WTC11 (cell line): ENCODE results near the gene STUM. TPM values are rescaled to one million over a fixed set of nuclear protein-coding genes. Genes with fewer than 3 reads are reported as not detected.

ENCODE experiments used
- ATAC-seq: fragments of 200-7000 bp; cut with Tn5 transposase; 2 replicates; pipeline ENCODE4 v1.10.0; 2021; ENCODE audit warnings: mild to moderate bottlenecking, moderate library complexity
- CTCF ChIA-PET: fragments of 300-600 bp; sonication (Branson Sonifier 250); formaldehyde crosslinking; loops from one replicate; lab custom pipeline; 2021; ENCODE audit warnings: antibody characterized with exemption; lab: Charles Lee
- POLR2A ChIA-PET: fragments of 350-600 bp; sonication (Branson Sonifier 250); formaldehyde crosslinking; loops from one replicate; lab custom pipeline; 2021; ENCODE audit warnings: antibody characterized with exemption; lab: Charles Lee
- DNase-seq: peaks from one replicate; pipeline ENCODE4 v3.0.0; 2021; ENCODE audit warnings: low spot score
- H3K27ac Mint-ChIP-seq: 2 replicates; pipeline ENCODE4 v1.8.0; 2021; ENCODE audit warnings: mixed read lengths
- H3K27me3 Mint-ChIP-seq: 2 replicates; pipeline ENCODE4 v1.8.0; 2021; ENCODE audit warnings: low read depth, mild to moderate bottlenecking, moderate library complexity, mixed read lengths
- H3K36me3 Mint-ChIP-seq: 2 replicates; pipeline ENCODE4 v1.8.0; 2021; ENCODE audit warnings: mixed read lengths
- H3K4me1 Mint-ChIP-seq: 2 replicates; pipeline ENCODE4 v1.8.0; 2022; ENCODE audit warnings: mixed read lengths
- H3K4me3 Mint-ChIP-seq: 2 replicates; pipeline ENCODE4 v1.8.0; 2021; ENCODE audit warnings: mild to moderate bottlenecking, moderate library complexity, mixed read lengths
- H3K9me3 Mint-ChIP-seq: 2 replicates; pipeline ENCODE4 v1.8.0; 2021; ENCODE audit warnings: mixed read lengths
- AR ChIP-seq: fragments of 250-450 bp; sonication (Bioruptor Pico); IDR thresholded peaks from 2 replicates; pipeline ENCODE4 v1.9.0; 2021; ENCODE audit warnings: mild to moderate bottlenecking
- ATF1 ChIP-seq: sonication (generic); formaldehyde crosslinking; IDR thresholded peaks from 2 replicates; pipeline ENCODE4 v1.8.1; 2023; ENCODE audit warnings: mild to moderate bottlenecking, moderate library complexity, missing genetic modification reagents
- ATF2 ChIP-seq: sonication (generic); formaldehyde crosslinking; IDR thresholded peaks from 2 replicates; pipeline ENCODE4 v1.8.1; 2022; ENCODE audit warnings: low read depth, missing genetic modification reagents, borderline replicate concordance
- CTCF ChIP-seq: fragments of 200-600 bp; IDR thresholded peaks from 2 replicates; pipeline ENCODE4 v1.8.0; 2022; ENCODE audit warnings: antibody characterized with exemption
- ESRRA ChIP-seq: sonication (generic); formaldehyde crosslinking; IDR thresholded peaks from 2 replicates; pipeline ENCODE4 v1.8.1; 2022; ENCODE audit warnings: mild to moderate bottlenecking, missing genetic modification reagents, borderline replicate concordance
- IRF1 ChIP-seq: sonication (generic); formaldehyde crosslinking; IDR thresholded peaks from 2 replicates; pipeline ENCODE4 v1.8.0; 2023; ENCODE audit warnings: missing genetic modification reagents
- KAT7 ChIP-seq: sonication (generic); formaldehyde crosslinking; IDR thresholded peaks from 2 replicates; pipeline ENCODE4 v1.8.1; 2023; ENCODE audit warnings: missing genetic modification reagents, mild to moderate bottlenecking, borderline replicate concordance
- NFYB ChIP-seq: sonication (generic); formaldehyde crosslinking; conservative IDR thresholded peaks from 2 replicates; pipeline ENCODE4 v1.8.0; 2022; ENCODE audit warnings: low read depth, missing genetic modification reagents
- NR1H2 ChIP-seq: sonication (generic); formaldehyde crosslinking; IDR thresholded peaks from 2 replicates; pipeline ENCODE4 v1.9.0; 2021; ENCODE audit warnings: mild to moderate bottlenecking, moderate library complexity, missing genetic modification reagents
- RELA ChIP-seq: sonication (generic); formaldehyde crosslinking; IDR thresholded peaks from 2 replicates; pipeline ENCODE4 v1.8.1; 2022; ENCODE audit warnings: missing genetic modification reagents, mild to moderate bottlenecking, borderline replicate concordance
- TCF7 ChIP-seq: sonication (generic); formaldehyde crosslinking; IDR thresholded peaks from 2 replicates; pipeline ENCODE4 v1.8.0; 2022; ENCODE audit warnings: mild to moderate bottlenecking, low read depth, missing genetic modification reagents, moderate library complexity
- TEAD1 ChIP-seq: sonication (generic); formaldehyde crosslinking; IDR thresholded peaks from 2 replicates; pipeline ENCODE4 v1.8.0; 2022; ENCODE audit warnings: mild to moderate bottlenecking, missing genetic modification reagents
- ZNF138 ChIP-seq: sonication (generic); formaldehyde crosslinking; conservative IDR thresholded peaks from 2 replicates; pipeline ENCODE4 v1.8.1; 2022; ENCODE audit warnings: mild to moderate bottlenecking, moderate library complexity, missing genetic modification reagents
- ZNF423 ChIP-seq: fragments of 250-450 bp; sonication (Bioruptor Pico); IDR thresholded peaks from 2 replicates; pipeline ENCODE4 v2.1.2; 2022; ENCODE audit warnings: mild to moderate bottlenecking, moderate library complexity
- total RNA-seq: library from RNA; stranded (reverse); gene quantifications from 3 replicates; pipeline ENCODE4 v1.2.3, GENCODE V29; 2021
- TF ChIP-seq, protein P1 (sequence below): fragments of 250-450 bp; sonication (Bioruptor Pico); IDR thresholded peaks from 2 replicates; pipeline ENCODE4 v1.8.0; 2021; ENCODE audit warnings: mild to moderate bottlenecking
- TF ChIP-seq, protein P2 (sequence below): fragments of 250-450 bp; sonication (Bioruptor Pico); IDR thresholded peaks from 2 replicates; pipeline ENCODE4 v1.9.0; 2021; ENCODE audit warnings: mild to moderate bottlenecking

The STUM gene
- total RNA-seq, 1 experiment from 2014 or later: 2.5 TPM

DNA sequence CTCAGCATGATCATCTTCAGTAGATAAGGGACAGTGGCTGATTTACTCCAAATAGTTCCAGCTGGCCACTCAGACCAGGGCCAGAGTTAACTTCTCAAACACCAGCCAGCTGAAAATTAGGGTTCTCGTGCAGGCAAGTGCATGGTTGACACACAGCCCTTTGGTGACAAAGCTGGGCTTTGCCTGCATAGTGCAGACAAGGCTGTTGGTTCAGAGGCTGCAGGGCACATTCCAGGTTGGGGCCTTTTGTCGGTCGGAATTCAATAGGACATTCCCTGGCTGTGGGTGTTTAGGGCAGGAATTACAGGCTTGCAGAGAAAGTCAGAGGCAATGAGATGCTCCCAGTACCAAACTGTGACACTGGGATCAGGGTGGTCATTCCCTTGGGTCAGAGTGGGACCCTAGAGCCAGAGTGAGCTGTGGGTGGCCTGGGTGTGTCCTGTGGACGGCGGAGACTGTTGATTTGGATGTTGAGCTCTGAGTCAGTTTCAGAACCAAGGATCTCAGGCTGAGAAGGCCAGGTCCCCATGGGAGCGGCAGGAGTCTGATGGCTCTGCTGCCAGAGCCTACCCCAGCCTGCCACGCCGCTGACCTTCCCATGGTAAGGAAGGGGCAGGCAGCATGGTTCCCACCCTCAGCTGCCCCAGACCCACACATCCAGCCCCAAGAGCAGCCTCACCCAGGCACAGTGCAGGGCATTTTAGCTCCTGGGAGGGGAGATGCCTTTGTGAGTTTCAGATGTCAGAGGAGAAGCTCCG is 56.2 kb downstream of the STUM start:
- Mint-ChIP-seq H3K36me3 (no peaks in the 10 kb centered on the region), H3K4me3 (no peak overlapping the region), H3K27me3 (no peaks in the 10 kb centered on the region), H3K4me1 (peaks cover 46% of the 10 kb centered on the region), H3K9me3 (no peaks in the 10 kb centered on the region)
- DNase-seq: peak; percentile 41
- CTCF ChIA-PET: interaction anchor here (0.6 to 4.2 kb wide), 10 partner anchors 14 to 223 kb away, joined by 3 to 21 read pairs (median 4); partner anchors contain the start of gene STUM
- TF ChIP-seq ZNF423 (CRISPR knock-in tag): no peak
- no peak for TF ChIP-seq ESRRA (CRISPR knock-in tag)
- no peak for TF ChIP-seq TEAD1 (CRISPR knock-in tag)
- TF ChIP-seq, all 79 proteins: peak for 0
- no peak overlapping the region for H3K27ac Mint-ChIP-seq
- POLR2A ChIA-PET: no interaction called here
- peak; percentile 71 for ATAC-seq

- H3K27ac Mint-ChIP-seq: no peak overlapping the region
- CTCF ChIA-PET: interaction anchor here (0.6 to 5.0 kb wide), 10 partner anchors 15 to 480 kb away, joined by 3 to 45 read pairs (median 6); partner anchors contain the start of gene STUM
Observed at GRCh38 chr1:226605318-226605950, 56.9 kb downstream of the STUM start.

DNA sequence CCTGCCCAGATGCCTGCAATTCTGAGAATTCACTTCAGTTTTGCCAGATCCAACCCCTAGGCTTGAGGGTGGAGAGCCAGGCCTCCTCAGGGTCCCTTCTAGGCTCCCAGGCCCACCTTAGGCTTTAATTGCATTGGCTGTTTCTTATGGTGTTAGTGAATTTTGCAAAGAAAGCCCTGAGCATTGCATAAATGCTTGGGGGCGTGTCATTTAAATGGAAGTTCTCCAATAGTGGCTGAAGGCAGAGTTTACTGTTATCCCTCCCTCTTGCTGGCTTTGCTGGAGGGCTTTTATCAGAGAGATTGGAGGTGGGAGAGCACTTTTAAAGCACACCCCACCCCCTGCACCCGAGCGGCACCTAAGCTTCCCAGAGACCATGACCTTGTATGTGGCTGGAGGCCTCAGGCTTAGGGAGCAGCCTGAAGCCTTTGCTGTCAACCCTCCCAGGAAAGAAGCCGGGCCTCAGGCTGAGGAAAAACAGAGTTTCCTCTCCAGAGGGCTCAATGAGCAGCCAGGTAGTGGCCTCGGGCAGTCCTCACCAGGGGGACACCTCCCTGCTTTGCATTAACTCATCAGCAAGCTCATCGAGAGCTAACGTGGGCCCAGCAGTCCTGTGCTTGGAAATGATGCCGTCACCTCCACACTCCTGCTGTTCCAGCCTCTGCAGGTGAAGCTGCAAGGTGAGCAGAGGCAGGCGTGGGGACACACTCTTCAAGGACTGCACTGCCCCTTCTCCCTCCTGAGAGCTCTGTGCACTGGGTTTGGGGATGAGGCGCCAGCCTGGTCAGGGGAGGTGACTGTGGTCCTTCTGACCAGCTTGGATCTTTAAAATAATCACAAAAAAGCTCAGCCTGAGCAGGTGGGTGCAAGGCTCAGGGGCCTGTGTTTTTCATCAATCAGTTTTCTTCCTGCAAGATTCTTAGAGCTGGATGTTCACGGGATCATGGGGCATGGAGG is 58.0 kb downstream of the STUM start:
- ChIA-PET POLR2A (interaction anchor here (0.6 kb wide), 1 partner anchor 211 kb away, joined by 3 read pairs; no protein-coding TSS in a partner anchor), CTCF (interaction anchor here (0.7 to 5.0 kb wide), 8 partner anchors 19 to 481 kb away, joined by 3 to 45 read pairs (median 4); no protein-coding TSS in a partner anchor)
- Mint-ChIP-seq H3K4me1 (peaks cover 46% of the 10 kb centered on the region), H3K4me3 (no peak overlapping the region), H3K36me3 (no peaks in the 10 kb centered on the region), H3K27ac (no peak overlapping the region), H3K9me3 (no peaks in the 10 kb centered on the region), H3K27me3 (no peaks in the 10 kb centered on the region; the same call in 1 of the 2 replicates)
- ATAC-seq (peak; percentile 7; the same call in 1 of the 2 replicates), DNase-seq (peak; percentile 24)
- TF ChIP-seq TCF7 (CRISPR knock-in tag): no peak
- no peak for TF ChIP-seq ATF2 (CRISPR knock-in tag)
- no peak for TF ChIP-seq IRF1 (CRISPR knock-in tag)
- no peak for TF ChIP-seq CTCF
- no peak for TF ChIP-seq RELA (CRISPR knock-in tag)
- no peak for TF ChIP-seq NR1H2 (CRISPR knock-in tag)
- TF ChIP-seq NFYB (CRISPR knock-in tag): no peak
- TF ChIP-seq ZNF138 (CRISPR knock-in tag): no peak
- no peak for TF ChIP-seq KAT7 (CRISPR knock-in tag)
- TF ChIP-seq, protein P1, sequence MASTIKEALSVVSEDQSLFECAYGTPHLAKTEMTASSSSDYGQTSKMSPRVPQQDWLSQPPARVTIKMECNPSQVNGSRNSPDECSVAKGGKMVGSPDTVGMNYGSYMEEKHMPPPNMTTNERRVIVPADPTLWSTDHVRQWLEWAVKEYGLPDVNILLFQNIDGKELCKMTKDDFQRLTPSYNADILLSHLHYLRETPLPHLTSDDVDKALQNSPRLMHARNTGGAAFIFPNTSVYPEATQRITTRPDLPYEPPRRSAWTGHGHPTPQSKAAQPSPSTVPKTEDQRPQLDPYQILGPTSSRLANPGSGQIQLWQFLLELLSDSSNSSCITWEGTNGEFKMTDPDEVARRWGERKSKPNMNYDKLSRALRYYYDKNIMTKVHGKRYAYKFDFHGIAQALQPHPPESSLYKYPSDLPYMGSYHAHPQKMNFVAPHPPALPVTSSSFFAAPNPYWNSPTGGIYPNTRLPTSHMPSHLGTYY (CRISPR knock-in tag): no peak

More at GRCh38 chr1:226605318-226605950, 56.9 kb downstream of the STUM start:
- Mint-ChIP-seq H3K9me3 (no peaks in the 10 kb centered on the region), H3K4me3 (no peak overlapping the region), H3K4me1 (peaks cover 46% of the 10 kb centered on the region), H3K36me3 (no peaks in the 10 kb centered on the region), H3K27me3 (no peaks in the 10 kb centered on the region)
- POLR2A ChIA-PET: no interaction called here
- DNase-seq (no peak), ATAC-seq (no peak)
- no peak for TF ChIP-seq AR (CRISPR knock-in tag)
- no peak for TF ChIP-seq ATF1 (CRISPR knock-in tag)
- TF ChIP-seq, protein P2, sequence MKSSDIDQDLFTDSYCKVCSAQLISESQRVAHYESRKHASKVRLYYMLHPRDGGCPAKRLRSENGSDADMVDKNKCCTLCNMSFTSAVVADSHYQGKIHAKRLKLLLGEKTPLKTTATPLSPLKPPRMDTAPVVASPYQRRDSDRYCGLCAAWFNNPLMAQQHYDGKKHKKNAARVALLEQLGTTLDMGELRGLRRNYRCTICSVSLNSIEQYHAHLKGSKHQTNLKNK: no peak
